Measurements from ENCODE around the gene IL6ST. TPM values are rescaled to one million over a fixed set of nuclear protein-coding genes. Genes with fewer than 3 reads are reported as not detected.

Gene IL6ST
- total RNA-seq, 1 donor = 458 TPM

DNA sequence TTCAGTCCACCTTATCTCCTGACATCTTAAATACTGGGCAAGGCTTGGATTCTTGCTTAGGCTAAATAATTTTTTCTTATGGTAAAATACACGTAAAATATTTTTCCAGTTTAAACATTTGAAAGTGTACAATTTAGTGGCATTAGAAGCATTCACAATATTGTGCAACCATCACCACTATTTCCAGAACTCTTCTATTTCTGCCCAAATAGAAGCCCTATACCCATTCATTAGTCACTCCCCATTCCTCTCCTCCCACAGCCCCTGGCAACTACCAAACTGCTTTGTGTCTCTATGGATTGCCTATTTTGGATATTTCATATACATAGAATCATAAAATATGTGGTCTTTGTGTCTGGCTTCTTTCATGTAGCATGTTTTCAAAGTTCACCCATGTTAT lies 86.0 kb downstream of the IL6ST start:
- Histone ChIP-seq H3K4me3 (ENCODE audit: low read length) (no peak overlapping the region), H3K27me3 (ENCODE audit: insufficient read depth, low read length) (no peaks in the 10 kb centered on the region), H3K9me3 (ENCODE audit: low read depth, low read length) (no peaks in the 10 kb centered on the region), H3K4me1 (ENCODE audit: insufficient read depth, low read length) (peaks cover 10% of the 10 kb centered on the region)

DNA sequence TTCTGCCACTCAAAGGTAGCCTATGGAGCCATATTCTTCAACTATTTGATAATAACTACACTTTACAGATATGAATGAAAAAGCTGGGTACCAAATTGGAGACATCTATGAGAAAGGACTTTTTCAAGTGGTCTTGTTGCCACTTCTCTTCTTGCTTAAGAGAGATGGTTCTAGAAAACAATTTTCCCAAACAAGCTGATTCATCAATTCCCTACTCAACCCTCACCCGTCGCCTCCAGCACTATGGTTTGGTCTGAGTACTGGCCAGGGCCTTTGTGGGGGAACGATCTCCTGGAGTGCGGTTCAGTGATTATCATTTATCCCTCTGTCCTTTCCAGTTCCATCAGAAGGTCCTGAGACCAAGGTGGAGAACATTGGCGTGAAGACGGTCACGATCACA lies 86.8 kb downstream of the IL6ST start:
- H3K4me3 ChIP-seq (ENCODE audit: low read length) = no peak overlapping the region

DNA sequence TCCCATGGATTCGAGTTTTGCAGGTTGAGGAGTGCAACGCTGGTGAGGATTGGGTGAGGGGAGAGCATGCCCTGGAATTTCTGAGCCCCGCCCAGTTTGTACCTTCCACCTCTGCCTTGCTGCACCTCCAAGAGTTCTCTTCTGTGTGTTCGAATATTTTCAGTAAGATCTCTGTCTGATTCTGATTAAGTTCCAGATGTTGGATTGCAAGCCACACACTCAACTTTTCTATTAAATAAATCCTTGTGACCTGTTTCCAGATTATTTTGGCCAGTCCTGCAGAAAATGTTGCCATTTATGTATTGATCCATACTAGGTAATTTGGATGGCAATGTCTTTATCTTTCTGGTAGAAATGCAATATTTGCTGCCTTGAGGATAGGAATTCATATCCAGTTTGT lies 89.5 kb downstream of the IL6ST start:
- Histone ChIP-seq H3K4me3 (ENCODE audit: low read length) (no peak overlapping the region), H3K4me1 (ENCODE audit: insufficient read depth, low read length) (peaks cover 22% of the 10 kb centered on the region), H3K27me3 (ENCODE audit: insufficient read depth, low read length) (no peaks in the 10 kb centered on the region), H3K9me3 (ENCODE audit: low read depth, low read length) (no peaks in the 10 kb centered on the region)

More for the DNA sequence above, 86.8 kb downstream of the IL6ST start:
- H3K27me3 ChIP-seq (ENCODE audit: insufficient read depth, low read length) = no peaks in the 10 kb centered on the region
- H3K9me3 ChIP-seq (ENCODE audit: low read depth, low read length) = no peaks in the 10 kb centered on the region
- H3K4me1 ChIP-seq (ENCODE audit: insufficient read depth, low read length) = peaks cover 19% of the 10 kb centered on the region

DNA sequence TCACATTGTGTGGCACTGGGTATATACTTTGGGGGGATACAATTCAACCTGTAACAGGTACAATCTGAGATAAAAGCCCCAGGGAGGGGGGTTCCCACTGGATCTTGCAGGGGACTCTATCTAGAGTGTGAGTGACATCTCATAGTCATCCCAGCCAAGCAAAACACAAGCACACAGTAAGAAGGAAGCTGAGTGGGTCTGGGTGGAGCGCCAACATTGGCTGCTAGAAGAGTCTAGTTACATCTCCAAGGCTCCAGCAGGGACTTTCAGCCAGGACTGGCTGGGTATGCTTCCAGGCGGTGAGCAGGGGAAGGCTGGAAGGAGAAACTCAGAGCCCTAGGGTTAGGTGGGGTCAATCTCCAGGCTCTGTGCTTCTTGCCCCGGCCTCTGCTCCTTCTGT lies 90.6 kb downstream of the IL6ST start:
- Histone ChIP-seq H3K9me3 (ENCODE audit: low read depth, low read length) (no peaks in the 10 kb centered on the region), H3K27me3 (ENCODE audit: insufficient read depth, low read length) (no peaks in the 10 kb centered on the region), H3K4me3 (ENCODE audit: low read length) (no peak overlapping the region), H3K4me1 (ENCODE audit: insufficient read depth, low read length) (peaks cover 22% of the 10 kb centered on the region)

DNA sequence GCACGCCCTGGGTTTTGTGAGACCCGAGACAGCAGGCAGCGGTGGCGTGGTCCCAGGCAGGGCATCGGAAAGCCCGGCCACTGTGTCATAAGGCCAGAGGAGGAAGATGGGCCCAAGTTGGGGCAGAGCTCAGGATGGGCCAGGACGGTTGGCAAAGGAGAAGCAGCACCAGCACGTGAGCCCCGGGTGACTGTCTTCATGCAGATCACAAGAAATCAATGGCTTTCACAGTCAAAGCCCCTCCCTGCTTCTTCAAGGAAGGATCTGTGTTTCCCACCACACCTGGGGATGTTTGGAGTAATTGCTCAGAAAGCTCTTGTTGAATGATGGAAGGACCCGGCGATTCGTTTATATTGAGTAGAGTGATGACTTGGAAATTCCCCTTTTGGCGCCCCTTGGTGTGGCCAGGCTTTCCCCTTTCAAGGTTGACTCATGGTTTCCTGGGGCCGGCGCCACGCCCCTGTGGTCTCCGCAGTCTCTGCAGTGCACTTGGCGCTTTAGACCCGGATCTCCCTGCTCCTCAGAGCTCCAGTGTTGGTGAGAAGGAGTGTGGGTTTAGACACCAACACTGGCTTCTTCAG lies 91.6 kb downstream of the IL6ST start:
- Histone ChIP-seq H3K9me3 (ENCODE audit: low read depth, low read length) (no peaks in the 10 kb centered on the region), H3K4me1 (ENCODE audit: insufficient read depth, low read length) (peaks cover 22% of the 10 kb centered on the region), H3K4me3 (ENCODE audit: low read length) (no peak overlapping the region), H3K27me3 (ENCODE audit: insufficient read depth, low read length) (no peaks in the 10 kb centered on the region)

DNA sequence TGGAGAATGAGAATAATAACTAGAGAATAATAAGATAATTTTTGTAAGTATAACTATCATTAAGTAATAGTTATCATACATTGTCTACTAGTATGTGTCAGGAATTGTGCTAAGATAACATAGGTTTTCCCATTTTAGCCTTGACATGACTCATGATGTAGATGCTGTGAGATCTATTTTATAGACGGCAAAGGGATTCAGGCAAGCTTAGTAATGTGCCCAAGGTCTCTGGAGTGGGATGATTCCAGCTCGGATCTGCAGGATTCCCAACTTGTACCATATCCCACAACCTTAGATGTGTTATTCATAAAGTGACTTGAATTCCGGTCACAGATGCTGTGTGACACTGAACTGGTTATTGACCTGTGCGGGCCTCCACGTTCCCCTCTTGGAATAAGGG lies 92.1 kb downstream of the IL6ST start:
- Histone ChIP-seq H3K4me1 (ENCODE audit: insufficient read depth, low read length) (peaks cover 22% of the 10 kb centered on the region), H3K27me3 (ENCODE audit: insufficient read depth, low read length) (no peaks in the 10 kb centered on the region), H3K4me3 (ENCODE audit: low read length) (no peak overlapping the region), H3K9me3 (ENCODE audit: low read depth, low read length) (no peaks in the 10 kb centered on the region)

DNA sequence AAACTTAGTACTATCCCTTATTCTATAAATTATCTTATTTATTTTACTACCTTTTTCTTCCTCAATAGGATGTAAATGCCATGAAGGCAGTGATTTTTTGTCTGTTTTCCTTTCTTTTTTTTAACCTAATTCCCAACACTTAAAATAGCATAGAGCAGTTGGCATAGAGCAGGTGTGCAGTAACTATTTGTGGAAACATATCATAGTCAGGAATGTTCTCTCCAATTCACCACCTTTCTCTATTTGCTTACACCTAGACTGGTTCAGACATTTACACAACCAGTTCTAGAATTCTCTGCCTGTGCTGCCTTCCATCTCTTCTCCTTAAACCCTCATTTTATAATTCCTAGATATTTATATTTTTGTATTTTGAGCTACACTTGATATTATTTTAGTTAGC lies 94.0 kb downstream of the IL6ST start:
- no peaks in the 10 kb centered on the region for H3K9me3 ChIP-seq (ENCODE audit: low read depth, low read length)
- H3K4me1 ChIP-seq (ENCODE audit: insufficient read depth, low read length) = peaks cover 22% of the 10 kb centered on the region
- H3K4me3 ChIP-seq (ENCODE audit: low read length) = no peak overlapping the region
- no peaks in the 10 kb centered on the region for H3K27me3 ChIP-seq (ENCODE audit: insufficient read depth, low read length)

DNA sequence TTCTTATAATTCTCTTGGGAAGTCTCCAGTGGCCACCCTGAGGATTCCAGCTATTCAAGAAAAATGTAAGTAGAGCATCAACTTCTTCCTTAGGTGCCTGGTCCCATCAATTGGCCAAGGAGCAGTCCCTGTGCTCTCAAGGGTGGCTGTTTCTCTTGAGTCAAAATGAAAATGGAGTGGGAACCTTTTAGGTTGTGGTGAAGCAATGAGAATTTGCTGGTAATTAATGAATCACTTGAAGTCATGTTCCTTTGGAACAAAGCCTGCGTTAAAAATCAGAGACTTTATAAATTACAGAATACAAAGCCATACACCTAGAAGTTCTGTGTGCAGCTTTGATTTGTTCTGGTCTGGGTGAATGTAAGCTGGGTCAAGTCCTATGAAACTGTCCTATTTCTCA lies 94.7 kb downstream of the IL6ST start:
- Histone ChIP-seq H3K27me3 (ENCODE audit: insufficient read depth, low read length) (no peaks in the 10 kb centered on the region), H3K4me1 (ENCODE audit: insufficient read depth, low read length) (peaks cover 22% of the 10 kb centered on the region), H3K4me3 (ENCODE audit: low read length) (no peak overlapping the region), H3K9me3 (ENCODE audit: low read depth, low read length) (no peaks in the 10 kb centered on the region)

DNA sequence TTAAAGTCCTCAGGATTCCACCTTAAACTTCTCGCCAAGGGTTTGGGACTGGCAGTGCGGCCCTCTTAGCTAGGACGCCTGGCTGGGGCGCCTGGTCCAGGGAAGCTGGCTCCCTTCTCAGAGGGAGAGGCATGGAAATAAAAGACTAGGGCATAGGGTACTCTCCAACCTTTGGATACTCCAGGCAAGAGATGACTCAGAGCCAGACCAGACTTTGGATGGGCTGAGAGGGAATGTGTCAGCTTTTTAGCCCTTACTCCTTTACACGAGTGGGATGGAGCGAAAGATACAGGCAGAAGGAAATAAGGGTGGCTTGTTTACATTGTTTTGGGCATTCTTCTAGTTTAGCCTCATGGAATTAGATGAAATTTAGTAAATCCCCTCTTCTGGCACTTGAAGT lies 95.4 kb downstream of the IL6ST start:
- Histone ChIP-seq H3K4me3 (ENCODE audit: low read length) (no peak overlapping the region), H3K9me3 (ENCODE audit: low read depth, low read length) (no peaks in the 10 kb centered on the region), H3K27me3 (ENCODE audit: insufficient read depth, low read length) (no peaks in the 10 kb centered on the region), H3K4me1 (ENCODE audit: insufficient read depth, low read length) (peaks cover 17% of the 10 kb centered on the region)

DNA sequence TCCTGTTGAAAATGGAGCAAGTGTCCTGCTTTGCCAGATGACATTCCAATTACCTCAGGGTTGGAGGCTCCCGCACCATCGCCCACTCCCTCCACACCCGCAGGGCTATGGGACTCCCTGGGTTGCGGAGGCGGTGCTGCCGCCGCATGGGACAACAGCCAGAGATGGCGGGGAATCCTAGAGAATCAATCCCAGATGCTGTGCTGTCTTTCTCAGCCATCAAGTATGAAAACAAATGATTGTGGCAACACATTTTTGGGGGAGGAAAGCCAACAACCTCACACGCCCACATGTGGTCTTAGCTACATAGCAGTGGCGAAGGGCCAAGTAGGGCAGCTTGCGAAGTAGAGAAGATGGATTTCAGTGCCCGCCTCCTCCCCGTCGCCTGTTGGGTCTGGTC lies 96.9 kb downstream of the IL6ST start:
- no peak overlapping the region for H3K4me3 ChIP-seq (ENCODE audit: low read length)
- H3K27me3 ChIP-seq (ENCODE audit: insufficient read depth, low read length) = no peaks in the 10 kb centered on the region
- peaks cover 3% of the 10 kb centered on the region for H3K4me1 ChIP-seq (ENCODE audit: insufficient read depth, low read length)
- H3K9me3 ChIP-seq (ENCODE audit: low read depth, low read length) = no peaks in the 10 kb centered on the region

DNA sequence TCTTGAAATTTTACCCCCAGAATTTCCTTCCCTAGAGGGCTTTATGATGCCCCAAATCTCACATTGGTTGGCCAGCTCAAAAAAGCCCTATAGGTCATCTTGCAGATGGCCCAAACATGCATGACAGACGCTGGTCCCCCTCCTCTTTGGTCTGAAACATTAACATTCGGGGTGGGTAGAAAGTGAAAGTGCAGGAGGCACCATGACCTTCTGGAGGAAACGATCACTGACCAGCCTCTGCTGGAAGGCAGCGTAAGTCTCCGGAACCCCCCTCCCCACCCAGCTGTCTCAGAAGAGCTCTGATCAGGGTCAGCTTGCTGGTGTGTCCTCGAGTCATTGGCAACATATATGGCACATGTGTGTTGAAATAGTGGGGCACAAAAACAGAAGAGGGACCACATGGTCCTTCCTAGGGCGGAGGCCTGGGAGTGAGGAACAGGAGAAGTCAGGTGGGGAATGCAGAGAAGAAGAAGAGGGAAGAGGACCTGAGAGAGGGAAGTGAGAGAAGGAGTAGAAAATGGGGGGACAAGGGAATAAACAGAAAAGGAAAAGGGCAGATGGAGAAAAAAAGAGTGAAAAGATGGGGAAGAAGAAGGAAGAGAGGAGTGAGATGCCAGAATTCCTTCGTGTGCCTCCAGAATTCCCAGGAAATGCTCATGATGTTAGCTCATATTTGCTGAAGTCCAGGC lies 97.4 kb downstream of the IL6ST start:
- no peaks in the 10 kb centered on the region for H3K9me3 ChIP-seq (ENCODE audit: low read depth, low read length)
- H3K4me3 ChIP-seq (ENCODE audit: low read length) = no peak overlapping the region
- H3K27me3 ChIP-seq (ENCODE audit: insufficient read depth, low read length) = no peaks in the 10 kb centered on the region
- H3K4me1 ChIP-seq (ENCODE audit: insufficient read depth, low read length) = no peaks in the 10 kb centered on the region

DNA sequence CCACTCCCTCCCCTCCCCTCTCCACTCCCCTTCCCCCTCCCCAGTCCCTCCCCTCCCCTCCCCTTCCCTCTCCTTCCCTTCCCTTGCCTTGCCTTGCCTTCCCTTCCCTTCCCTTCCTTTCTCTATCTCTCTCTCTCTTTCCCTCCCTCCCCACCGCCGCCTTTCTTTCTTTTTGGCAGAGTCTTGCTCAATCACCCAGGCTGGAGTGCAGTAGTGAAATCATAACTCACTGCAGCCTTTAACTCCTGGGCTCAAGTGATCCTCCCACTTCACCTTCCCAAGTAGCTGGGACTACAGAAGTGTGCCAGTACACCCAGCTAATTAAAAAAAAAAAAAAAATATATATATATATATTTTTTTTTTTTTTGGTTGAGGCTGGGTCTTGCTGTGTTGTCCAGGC lies 98.1 kb downstream of the IL6ST start:
- H3K4me1 ChIP-seq (ENCODE audit: insufficient read depth, low read length) = no peaks in the 10 kb centered on the region

DNA sequence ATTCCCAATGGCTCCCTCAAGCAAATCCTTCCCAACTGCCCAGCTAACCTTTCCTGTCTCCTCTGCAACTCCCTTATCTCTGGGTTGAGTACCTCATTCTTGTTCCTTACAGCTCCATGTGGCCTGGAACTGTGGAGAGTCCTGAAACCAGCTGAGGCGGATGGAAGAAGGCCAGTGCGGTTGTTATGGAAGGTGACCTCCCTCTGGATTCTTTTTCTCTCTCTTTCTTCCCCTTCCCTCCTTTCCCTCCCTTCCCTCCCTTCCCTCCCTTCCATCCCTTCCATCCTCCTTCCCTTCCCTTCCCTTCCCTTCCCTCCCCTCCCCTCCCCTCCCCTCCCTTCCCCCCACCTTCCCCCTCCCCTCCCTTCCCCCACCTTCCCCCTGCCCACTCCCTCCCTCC lies 98.5 kb downstream of the IL6ST start:
- no peaks in the 10 kb centered on the region for H3K4me1 ChIP-seq (ENCODE audit: insufficient read depth, low read length)
- H3K27me3 ChIP-seq (ENCODE audit: insufficient read depth, low read length) = no peaks in the 10 kb centered on the region
- H3K9me3 ChIP-seq (ENCODE audit: low read depth, low read length) = no peaks in the 10 kb centered on the region
- no peak overlapping the region for H3K4me3 ChIP-seq (ENCODE audit: low read length)

More for the DNA sequence above, 98.1 kb downstream of the IL6ST start:
- Histone ChIP-seq H3K27me3 (ENCODE audit: insufficient read depth, low read length) (no peaks in the 10 kb centered on the region), H3K4me3 (ENCODE audit: low read length) (no peak overlapping the region), H3K9me3 (ENCODE audit: low read depth, low read length) (no peaks in the 10 kb centered on the region)

DNA sequence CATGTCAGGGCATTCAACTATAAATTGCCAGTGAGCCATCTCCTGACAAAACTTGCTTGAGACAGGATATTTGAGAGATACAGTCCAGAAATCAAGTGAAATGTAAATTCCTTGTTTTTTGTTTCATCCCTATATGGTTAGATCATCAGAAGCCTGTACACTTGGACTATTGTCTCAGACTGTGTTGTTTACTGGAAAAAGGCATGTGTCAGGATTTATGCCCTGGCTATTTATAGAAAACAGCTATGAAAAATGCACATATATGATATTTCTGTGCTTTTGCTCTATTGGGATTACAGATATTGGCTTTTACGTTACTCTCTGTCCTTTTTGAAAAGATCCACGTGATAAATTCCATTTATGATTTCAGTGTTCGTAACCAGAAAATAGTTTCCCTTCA lies 99.4 kb downstream of the IL6ST start:
- H3K9me3 ChIP-seq (ENCODE audit: low read depth, low read length) = no peaks in the 10 kb centered on the region
- no peak overlapping the region for H3K4me3 ChIP-seq (ENCODE audit: low read length)
- no peaks in the 10 kb centered on the region for H3K27me3 ChIP-seq (ENCODE audit: insufficient read depth, low read length)
- no peaks in the 10 kb centered on the region for H3K4me1 ChIP-seq (ENCODE audit: insufficient read depth, low read length)

DNA sequence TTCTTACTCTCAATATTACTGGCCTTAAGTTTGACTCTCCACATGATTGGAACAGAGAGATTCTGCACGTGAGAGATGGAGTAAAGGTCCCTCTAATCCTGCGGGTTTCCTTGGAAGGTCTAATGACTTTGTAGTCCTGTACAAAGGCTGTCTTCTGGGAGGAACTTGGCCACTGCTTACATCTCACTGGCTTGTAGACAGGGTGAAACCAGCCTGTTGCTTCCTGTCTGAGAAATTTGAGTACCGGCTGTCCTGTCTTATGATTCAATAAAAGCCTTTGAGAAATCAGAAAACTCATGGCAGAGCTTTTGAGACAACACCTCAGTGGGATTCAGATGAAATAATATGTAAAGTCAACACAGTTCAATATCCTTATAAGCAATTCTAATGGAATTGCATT lies 100.6 kb downstream of the IL6ST start:
- Histone ChIP-seq H3K9me3 (ENCODE audit: low read depth, low read length) (no peaks in the 10 kb centered on the region), H3K4me3 (ENCODE audit: low read length) (no peak overlapping the region), H3K27me3 (ENCODE audit: insufficient read depth, low read length) (no peaks in the 10 kb centered on the region), H3K4me1 (ENCODE audit: insufficient read depth, low read length) (no peaks in the 10 kb centered on the region)

DNA sequence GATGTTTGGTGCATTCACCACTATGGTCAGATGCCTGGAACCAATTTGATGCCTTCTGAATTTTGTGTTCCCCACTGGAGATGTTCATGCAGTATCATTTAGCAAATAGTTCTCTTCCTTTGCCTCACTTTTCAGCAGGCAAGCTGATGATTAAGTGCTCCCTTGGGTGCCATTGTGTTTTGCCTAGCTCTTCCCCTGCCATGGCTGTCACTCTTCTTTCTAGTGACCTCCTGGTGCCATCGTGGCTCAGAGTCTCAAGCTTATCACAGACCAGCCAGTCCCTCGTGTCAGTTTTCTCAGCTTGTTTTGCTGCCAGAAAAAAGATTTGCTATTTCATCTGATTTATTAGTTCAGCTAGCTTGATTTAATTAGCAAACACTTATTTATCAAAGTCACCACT lies 102.3 kb downstream of the IL6ST start:
- H3K4me1 ChIP-seq (ENCODE audit: insufficient read depth, low read length) = no peaks in the 10 kb centered on the region

More for the DNA sequence above, 102.3 kb downstream of the IL6ST start:
- H3K4me3 ChIP-seq (ENCODE audit: low read length) = no peak overlapping the region
- no peaks in the 10 kb centered on the region for H3K9me3 ChIP-seq (ENCODE audit: low read depth, low read length)
- no peaks in the 10 kb centered on the region for H3K27me3 ChIP-seq (ENCODE audit: insufficient read depth, low read length)
